Measurements from ENCODE around the gene FLYWCH1. TPM values are rescaled to one million over a fixed set of nuclear protein-coding genes. Genes with fewer than 3 reads are reported as not detected.

FLYWCH1 gene
- total and polyA plus RNA-seq, 2 donors (not counting 3 experiments of a cell fraction or from before 2014, with no cell fraction given) = 32.0 to 51.2 TPM

GRCh38 chr16:2976201-2976600 is 64.5 kb downstream of the FLYWCH1 start:
- Histone ChIP-seq H3K27ac (ENCODE audit: insufficient read depth, low read depth, low read length) (no peak overlapping the region), H3K27me3 (ENCODE audit: control insufficient read depth in 2 of 2, insufficient read depth in 2 of 2, low read length in 2 of 2) (no peaks in the 10 kb centered on the region), H2AFZ (ENCODE audit: low read depth, low read length) (no peak overlapping the region), H3K9ac (replicated peaks; ENCODE audit: extremely low read depth, insufficient read depth, low read length) (no peak overlapping the region), H3K9me3 (replicated peaks; ENCODE audit: control insufficient read depth, insufficient read depth, low read length) (no peaks in the 10 kb centered on the region), H3K79me2 (ENCODE audit: control insufficient read depth, insufficient read depth, low read length) (peaks cover 5% of the 10 kb centered on the region), H3K36me3 (ENCODE audit: control insufficient read depth in 2 of 2, extremely low read depth in 1 of 2, insufficient read depth in 2 of 2, low read length in 2 of 2) (peaks cover 0 to 2% of the 10 kb centered on the region in 2 experiments), H3K4me1 (ENCODE audit: control insufficient read depth, extremely low read depth, insufficient read depth, low read length) (peaks cover 10% of the 10 kb centered on the region), H4K20me1 (replicated peaks; ENCODE audit: control insufficient read depth, extremely low read depth, insufficient read depth, low read length) (no peaks in the 10 kb centered on the region), H3K4me2 (ENCODE audit: insufficient read depth, low read length) (no peak overlapping the region), H3K9me1 (replicated peaks; ENCODE audit: control insufficient read depth, extremely low read depth, insufficient read depth, low read length) (no peaks in the 10 kb centered on the region), H3K4me3 (replicated peaks in 1 of 3; ENCODE audit: insufficient read depth in 1 of 3, low read depth in 1 of 3, low read length in 3 of 3) (no peak overlapping the region)
- no TSS peak for BruUV-seq (replicated peaks)
- TF ChIP-seq EZH2 (IDR thresholded peaks at IDR 0.05; ENCODE audit: borderline replicate concordance, low read depth, low read length, severe bottlenecking) (no peak), POLR2A (IDR thresholded peaks at IDR 0.05; ENCODE audit: low read depth, low read length) (no peak), MYC (IDR thresholded peaks at IDR 0.05; ENCODE audit: low read depth, low read length) (no peak), MAX (IDR thresholded peaks at IDR 0.05; ENCODE audit: insufficient read depth, insufficient read length) (no peak), FOS (IDR thresholded peaks at IDR 0.05; ENCODE audit: borderline replicate concordance, insufficient read depth, low read length) (no peak), CTCF (IDR thresholded peaks at IDR 0.05; ENCODE audit: extremely low read depth in 1 of 2, insufficient read depth in 1 of 2, low read depth in 1 of 2, low read length in 2 of 2) (no peak), GATA2 (IDR thresholded peaks at IDR 0.05; ENCODE audit: insufficient read depth, insufficient read length, low read depth, low read length) (no peak), JUN (IDR thresholded peaks at IDR 0.05; ENCODE audit: borderline replicate concordance, insufficient read depth, insufficient read length, low read depth) (no peak), POLR2AphosphoS5 (IDR thresholded peaks at IDR 0.05; ENCODE audit: insufficient read depth, low read depth, low read length) (no peak)
- DNase-seq (ENCODE audit: low read depth, low spot score) = no peak
- FAIRE-seq = no peak
- intact Hi-C loops (cut with micrococcal nuclease) (no loop called here), dilution Hi-C loops (cut with MboI; ENCODE audit: extremely low pct_ligation_motif_present, low sequenced_read_pairs) (no loop called here)
- ChIA-PET CTCF (no interaction called here), POLR2A (no interaction called here)

Data from endothelial cell of umbilical vein (primary cell).